HCT116 (cell line): ENCODE data around the gene TMPRSS9. TPM values are rescaled to one million over a fixed set of nuclear protein-coding genes. Genes with fewer than 3 reads are reported as not detected.

Experiments
- ATAC-seq: fragments of 200-7000 bp; cut with Tn5 transposase; 2 replicates; pipeline ENCODE4 v1.9.1; 2020; ENCODE audit warnings: mild to moderate bottlenecking, moderate library complexity
- BruUV-seq: library from RNA; stranded (reverse); fragments of 400-500 nt; replicated peaks from 2 replicates; lab custom pipeline; 2021; lab: Mats Ljungman, UMichigan
- CTCF ChIA-PET: fragments of 300-600 bp; sonication (Branson Sonifier 250); formaldehyde crosslinking; loops from one replicate; lab custom pipeline; 2021; ENCODE audit warnings: antibody characterized with exemption; lab: Charles Lee
- POLR2A ChIA-PET: fragments of 300-600, 350-600 bp; sonication (Branson Sonifier 250); formaldehyde crosslinking; loops from one replicate; lab custom pipeline; 2021; ENCODE audit warnings: antibody characterized with exemption; lab: Charles Lee
- RAD21 ChIA-PET, 2 experiments: fragments of 300-600 bp; sonication (Branson Sonifier 250); formaldehyde crosslinking; loops; one replicate each; lab custom pipeline; 2023; ENCODE audit warnings: low total read pairs in 2 of 2; ENCODE audit not compliant: uncharacterized antibody in 2 of 2, unreplicated experiment in 2 of 2, low non-redundant PET in 1 of 2; lab: Charles Lee
- DNase-seq: peaks from one replicate; pipeline ENCODE4 v3.0.0-alpha.2; 2010; ENCODE audit warnings: low read depth, low spot score
- H2AFZ ChIP-seq: fragments of 200-600 bp; shearing (Covaris generic), sonication (generic); 2 replicates; pipeline ENCODE4 v1.6.1; 2017; ENCODE audit warnings: low read depth, mixed run types, mixed read lengths, antibody characterized with exemption, low read length; ENCODE audit not compliant: poor library complexity, severe bottlenecking
- H3K27ac ChIP-seq: 2 replicates; pipeline ENCODE4 v1.5.1; 2012; ENCODE audit warnings: low read depth, low read length
- H3K27me3 ChIP-seq: fragments of 200-600 bp; sonication (generic); 2 replicates; pipeline ENCODE4 v1.6.1; 2016; ENCODE audit warnings: mixed run types, low read length, mixed read lengths; ENCODE audit not compliant: insufficient read depth
- H3K36me3 ChIP-seq, 2 experiments: fragments of 200-500 bp in 1 of 2; fragments of 200-600 bp in 1 of 2; sonication (Bioruptor generic) in 1 of 2; sonication (generic) in 1 of 2; 2 replicates each; pipeline versions ENCODE4 v1.5.1 to v1.6.1; 2014 to 2016; ENCODE audit warnings: low read length in 2 of 2, inconsistent platforms in 1 of 2, mixed read lengths in 1 of 2, mixed run types in 1 of 2; ENCODE audit not compliant: insufficient read depth in 2 of 2, control insufficient read depth in 1 of 2
- H3K4me1 ChIP-seq, 2 experiments: fragments of 200-600 bp in 1 of 2; sonication (generic) in 1 of 2; 2 replicates each; pipeline versions ENCODE4 v1.5.1 to v1.6.1; 2012 to 2017; ENCODE audit warnings: low read length in 2 of 2, inconsistent platforms in 1 of 2, mild to moderate bottlenecking in 1 of 2, mixed read lengths in 1 of 2, mixed run types in 1 of 2, moderate library complexity in 1 of 2; ENCODE audit not compliant: insufficient read depth in 2 of 2, control insufficient read depth in 1 of 2
- H3K4me2 ChIP-seq: fragments of 200-600 bp; sonication (generic); 2 replicates; pipeline ENCODE4 v1.6.1; 2017; ENCODE audit warnings: mixed run types, low read length, mixed read lengths
- H3K4me3 ChIP-seq, 2 experiments: fragments of 200-600 bp in 1 of 2; sonication (generic) in 1 of 2; replicated peaks in 1 of 2; 2 replicates each; pipeline ENCODE4 v1.5.1; 2011 to 2016; ENCODE audit warnings: low read length in 2 of 2, control low read depth in 1 of 2, low read depth in 1 of 2, mild to moderate bottlenecking in 1 of 2, mixed read lengths in 1 of 2, mixed run types in 1 of 2
- H3K79me2 ChIP-seq: fragments of 200-600 bp; sonication (generic); 2 replicates; pipeline ENCODE4 v1.6.1; 2017; ENCODE audit warnings: mild to moderate bottlenecking, mixed run types, low read length, moderate library complexity, mixed read lengths; ENCODE audit not compliant: insufficient read depth
- H3K9ac ChIP-seq: fragments of 200-600 bp; sonication (generic); 2 replicates; pipeline ENCODE4 v1.6.1; 2016; ENCODE audit warnings: low read length, mixed read lengths
- H3K9me2 ChIP-seq: fragments of 200-600 bp; sonication (generic), shearing (Covaris generic); 2 replicates; pipeline ENCODE4 v1.6.1; 2017; ENCODE audit warnings: mixed run types, mild to moderate bottlenecking, moderate library complexity; ENCODE audit not compliant: insufficient read depth
- H3K9me3 ChIP-seq, 2 experiments: fragments of 200-500 bp in 1 of 2; fragments of 200-600 bp in 1 of 2; sonication (Bioruptor generic) in 1 of 2; sonication (generic) in 1 of 2; 2 replicates each; pipeline ENCODE4 v1.6.1; 2014 to 2017; ENCODE audit warnings: low read length in 2 of 2, mixed read lengths in 2 of 2, inconsistent platforms in 1 of 2, low read depth in 1 of 2, mild to moderate bottlenecking in 1 of 2, mixed run types in 1 of 2, moderate library complexity in 1 of 2; ENCODE audit not compliant: control insufficient read depth in 1 of 2, insufficient read depth in 1 of 2
- H4K20me1 ChIP-seq: fragments of 200-600 bp; sonication (generic), shearing (Covaris generic); 2 replicates; pipeline ENCODE4 v1.6.1; 2017; ENCODE audit warnings: mixed run types, mild to moderate bottlenecking, moderate library complexity; ENCODE audit not compliant: insufficient read depth
- CBX3 ChIP-seq: IDR thresholded peaks from 2 replicates; pipeline ENCODE4 v1.6.1; 2012; ENCODE audit warnings: low read depth
- CEBPB ChIP-seq: IDR thresholded peaks from 2 replicates; pipeline ENCODE4 v1.6.1; 2012; ENCODE audit warnings: low read depth
- EZH2 ChIP-seq: fragments of 200-600 bp; sonication (generic); IDR thresholded peaks from 2 replicates; pipeline ENCODE4 v1.6.1; 2017; ENCODE audit warnings: antibody characterized with exemption, mixed run types
- EZH2phosphoT487 ChIP-seq: fragments of 200-600 bp; IDR thresholded peaks from 2 replicates; pipeline ENCODE4 v1.6.1; 2018; ENCODE audit warnings: antibody characterized with exemption, borderline replicate concordance
- FOSL1 ChIP-seq: IDR thresholded peaks from 2 replicates; pipeline ENCODE4 v1.6.1; 2012; ENCODE audit warnings: low read depth
- POLR2A ChIP-seq: IDR thresholded peaks from 2 replicates; pipeline ENCODE4 v1.7.0; 2011; ENCODE audit warnings: borderline replicate concordance; ENCODE audit not compliant: insufficient read depth, insufficient read length; ENCODE audit errors: extremely low read depth
- POLR2AphosphoS5 ChIP-seq: IDR thresholded peaks from 2 replicates; pipeline ENCODE4 v1.6.1; 2011; ENCODE audit warnings: mild to moderate bottlenecking, low read depth, low read length, moderate library complexity
- RAD21 ChIP-seq: IDR thresholded peaks from 2 replicates; pipeline ENCODE4 v1.6.1; 2012; ENCODE audit warnings: low read depth, mild to moderate bottlenecking
- SIN3A ChIP-seq: IDR thresholded peaks from 2 replicates; pipeline ENCODE4 v1.6.1; 2012; ENCODE audit warnings: low read depth
- SP1 ChIP-seq: IDR thresholded peaks from 2 replicates; pipeline ENCODE4 v1.6.1; 2012; ENCODE audit warnings: low read depth
- TCF7L2 ChIP-seq: IDR thresholded peaks from 2 replicates; pipeline ENCODE4 v1.7.0; 2011; ENCODE audit warnings: borderline replicate concordance, inconsistent platforms; ENCODE audit not compliant: insufficient read depth, insufficient read length; ENCODE audit errors: extremely low read depth
- YY1 ChIP-seq: IDR thresholded peaks from 2 replicates; pipeline ENCODE4 v1.6.1; 2011; ENCODE audit warnings: low read length, low read depth, moderate library complexity, mild to moderate bottlenecking; ENCODE audit not compliant: insufficient replicate concordance; ENCODE audit errors: extremely low read depth
- ZNF274 ChIP-seq: fragments of 200-500 bp; sonication (Bioruptor generic); IDR thresholded peaks from 2 replicates; pipeline ENCODE4 v1.6.1; 2014; ENCODE audit warnings: mild to moderate bottlenecking, low read depth, low read length, inconsistent platforms
- intact Hi-C: fragments of 100-400 bp; cut with micrococcal nuclease; formaldehyde crosslinking; loops from 2 replicates; pipeline ENCODE4 v1.10.0; 2022
- total RNA-seq: library from RNA; stranded (reverse); gene quantifications from one replicate; pipeline ENCODE4 v1.2.1, GENCODE V29; 2021; ENCODE audit not compliant: unreplicated experiment
- TF ChIP-seq, protein P1 (sequence below), 3 experiments: fragments of 200-600 bp in 1 of 3; sonication (generic) in 1 of 3; IDR thresholded peaks in 2 of 3; conservative IDR thresholded peaks in 1 of 3; 2 replicates each; pipeline ENCODE4 v1.5.1; 2012 to 2017; ENCODE audit warnings: low read depth in 2 of 3, low read length in 2 of 3, antibody characterized with exemption in 1 of 3, borderline replicate concordance in 1 of 3, control low read depth in 1 of 3, mild to moderate bottlenecking in 1 of 3, mixed read lengths in 1 of 3, mixed run types in 1 of 3, moderate library complexity in 1 of 3; ENCODE audit not compliant: insufficient read depth in 1 of 3
- TF ChIP-seq, protein P2 (sequence below): IDR thresholded peaks from 2 replicates; pipeline ENCODE4 v1.6.1; 2012
- TF ChIP-seq, protein P3 (sequence below): IDR thresholded peaks from 2 replicates; pipeline ENCODE4 v1.6.1; 2012

Gene TMPRSS9
- total RNA-seq, 1 experiment from 2014 or later, result not detected

DNA sequence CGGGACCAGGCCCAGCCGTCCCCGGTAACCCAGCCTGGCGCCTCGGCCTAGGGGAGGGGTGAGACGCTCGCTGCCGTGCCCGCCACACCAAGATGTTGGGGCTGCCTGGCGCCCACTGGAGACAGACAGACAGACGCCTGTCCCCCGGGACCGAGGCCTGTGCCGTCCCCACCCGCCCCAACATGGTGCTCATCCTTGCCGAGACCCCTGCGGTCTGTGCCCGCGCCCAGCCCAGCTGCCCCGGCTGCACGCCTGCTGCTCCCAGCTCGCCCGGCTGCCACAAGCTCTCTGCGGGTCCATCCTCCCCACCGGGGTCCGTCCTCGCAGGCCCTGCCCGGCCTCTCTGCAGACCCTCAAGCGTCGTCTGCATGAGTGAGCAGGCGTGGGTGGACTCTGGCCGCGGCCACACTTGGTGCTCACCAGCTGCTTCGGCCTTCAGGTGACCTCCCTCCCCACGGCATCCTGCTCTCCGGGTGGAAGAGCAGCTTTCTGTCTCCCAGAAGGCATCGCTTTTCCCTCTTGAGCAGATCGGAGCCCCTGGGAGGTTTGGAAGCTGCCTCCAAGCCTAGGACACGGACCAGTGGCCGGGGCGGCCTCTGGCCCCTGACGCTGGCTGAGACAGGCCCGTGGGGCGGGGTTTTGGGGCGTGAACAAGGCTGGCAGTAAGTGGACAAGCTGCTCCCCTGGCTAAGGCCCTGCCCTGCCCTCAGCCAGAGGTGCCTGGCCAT, 6.7 kb upstream of the TMPRSS9 start (continued):
- TF ChIP-seq POLR2A, result no peak

DNA sequence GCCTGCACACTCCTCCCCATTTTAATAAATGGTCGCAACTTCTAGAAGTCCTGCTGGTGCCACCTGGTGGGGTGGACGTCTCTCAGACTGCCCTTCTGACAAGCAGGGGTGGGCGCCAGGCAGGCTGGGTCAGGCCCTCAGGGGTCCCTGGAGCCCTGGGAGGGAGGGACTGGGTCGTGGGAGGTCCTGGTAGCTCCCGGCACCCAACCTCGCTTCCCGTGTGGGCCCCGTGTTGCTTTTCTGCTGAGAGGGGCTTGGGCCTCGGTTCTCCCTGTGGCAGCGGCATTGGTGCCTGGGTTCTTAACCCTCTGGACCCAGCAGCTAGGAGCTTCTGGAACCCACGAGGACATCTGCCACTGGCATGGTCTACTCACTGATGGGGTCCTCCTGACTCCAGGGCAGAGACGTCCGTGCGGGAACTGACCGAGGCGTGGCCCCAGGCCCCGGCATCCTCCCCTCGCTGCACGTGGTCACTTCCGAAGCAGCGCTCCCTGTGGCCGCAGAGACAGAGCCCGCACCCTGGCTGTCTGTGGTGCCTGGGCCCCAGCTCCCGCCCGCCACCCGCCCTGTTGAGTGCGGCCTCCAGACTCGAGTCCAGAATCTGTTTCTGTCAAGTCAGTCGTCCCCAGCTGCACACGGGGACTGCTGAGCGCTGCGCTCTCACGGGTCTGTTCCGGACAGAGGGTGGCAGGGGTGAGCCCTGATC, 6.0 kb upstream of the TMPRSS9 start:
- Histone ChIP-seq H3K9me2 (no peaks in the 10 kb centered on the region), H3K4me2 (no peak overlapping the region), H4K20me1 (no peaks in the 10 kb centered on the region), H3K79me2 (no peaks in the 10 kb centered on the region), H3K4me1 (no peaks in the 10 kb centered on the region), H3K9ac (no peak overlapping the region), H3K36me3 (no peaks in the 10 kb centered on the region; a peak in 1 of 4 replicates), H3K9me3 (no peaks in the 10 kb centered on the region), H3K4me3 (no peak overlapping the region), H3K27ac (no peak overlapping the region), H2AFZ (no peak overlapping the region), H3K27me3 (peaks cover 3% of the 10 kb centered on the region; the same call in 1 of the 2 replicates)
- ChIA-PET POLR2A (no interaction called here), CTCF (no interaction called here), RAD21 (no interaction called here)
- no TSS peak for BruUV-seq
- TF ChIP-seq, protein P1, sequence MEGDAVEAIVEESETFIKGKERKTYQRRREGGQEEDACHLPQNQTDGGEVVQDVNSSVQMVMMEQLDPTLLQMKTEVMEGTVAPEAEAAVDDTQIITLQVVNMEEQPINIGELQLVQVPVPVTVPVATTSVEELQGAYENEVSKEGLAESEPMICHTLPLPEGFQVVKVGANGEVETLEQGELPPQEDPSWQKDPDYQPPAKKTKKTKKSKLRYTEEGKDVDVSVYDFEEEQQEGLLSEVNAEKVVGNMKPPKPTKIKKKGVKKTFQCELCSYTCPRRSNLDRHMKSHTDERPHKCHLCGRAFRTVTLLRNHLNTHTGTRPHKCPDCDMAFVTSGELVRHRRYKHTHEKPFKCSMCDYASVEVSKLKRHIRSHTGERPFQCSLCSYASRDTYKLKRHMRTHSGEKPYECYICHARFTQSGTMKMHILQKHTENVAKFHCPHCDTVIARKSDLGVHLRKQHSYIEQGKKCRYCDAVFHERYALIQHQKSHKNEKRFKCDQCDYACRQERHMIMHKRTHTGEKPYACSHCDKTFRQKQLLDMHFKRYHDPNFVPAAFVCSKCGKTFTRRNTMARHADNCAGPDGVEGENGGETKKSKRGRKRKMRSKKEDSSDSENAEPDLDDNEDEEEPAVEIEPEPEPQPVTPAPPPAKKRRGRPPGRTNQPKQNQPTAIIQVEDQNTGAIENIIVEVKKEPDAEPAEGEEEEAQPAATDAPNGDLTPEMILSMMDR (IDR thresholded peaks at IDR 0.05 in 2 of 3, conservative IDR thresholded peaks at IDR 0.05 in 1 of 3; ENCODE audit: borderline replicate concordance in 1 of 3, insufficient read depth in 1 of 3, low read depth in 2 of 3, low read length in 2 of 3), result no peak
- TF ChIP-seq SIN3A (no peak), CEBPB (no peak), SP1 (no peak), CBX3 (no peak), RAD21 (no peak), YY1 (no peak), ZNF274 (no peak), EZH2phosphoT487 (no peak), FOSL1 (no peak), POLR2AphosphoS5 (no peak), TCF7L2 (no peak), EZH2 (no peak)
- TF ChIP-seq, protein P2, sequence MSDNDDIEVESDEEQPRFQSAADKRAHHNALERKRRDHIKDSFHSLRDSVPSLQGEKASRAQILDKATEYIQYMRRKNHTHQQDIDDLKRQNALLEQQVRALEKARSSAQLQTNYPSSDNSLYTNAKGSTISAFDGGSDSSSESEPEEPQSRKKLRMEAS, result no peak
- TF ChIP-seq, protein P3, sequence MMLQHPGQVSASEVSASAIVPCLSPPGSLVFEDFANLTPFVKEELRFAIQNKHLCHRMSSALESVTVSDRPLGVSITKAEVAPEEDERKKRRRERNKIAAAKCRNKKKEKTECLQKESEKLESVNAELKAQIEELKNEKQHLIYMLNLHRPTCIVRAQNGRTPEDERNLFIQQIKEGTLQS, result no peak
- DNase-seq (no peak), ATAC-seq (no peak)
- intact Hi-C loops, result no loop called here
